T-helper 9 cell (primary cell): ENCODE data around the gene FOXL3.
"Not testable (repeated sequence)": the region's sequence is repeated elsewhere in the genome, so short reads cannot be mapped to it uniquely, and the experiment has no call there.

ENCODE experiments used
- DNase-seq: peaks from one replicate; pipeline ENCODE4 v3.0.0-alpha.2; 2020
- total RNA-seq, 2 donors: gene quantifications; one replicate each; lab custom pipeline; 2026; lab: John Stamatoyannopoulos, UW

The FOXL3 gene
- 0 reads per million in 2 donors for total RNA-seq

GRCh38 chr7:289756-290553 lies at the start of gene FOXL3:
Gene FOXL3, plus strand, starts transcription at chr7:290170. Its CDS starts 0 bp downstream, at chr7:290170.
- DNase-seq = no peak

- DNase-seq = no peak
Observed at GRCh38 chr7:240887-241421, 49.0 kb upstream of the FOXL3 start.

- no peak for DNase-seq
Observed at GRCh38 chr7:241513-241912, 48.5 kb upstream of the FOXL3 start.

GRCh38 chr7:242826-243579 lies 47.0 kb upstream of the FOXL3 start:
- DNase-seq = not testable (repeated sequence)

GRCh38 chr7:243580-243978 lies 46.4 kb upstream of the FOXL3 start:
- DNase-seq = not testable (repeated sequence)

- DNase-seq = no peak
Observed at GRCh38 chr7:244974-245373, 45.0 kb upstream of the FOXL3 start.

- DNase-seq = no peak
Observed at GRCh38 chr7:245574-246295, 44.2 kb upstream of the FOXL3 start.

- DNase-seq = no peak
Observed at GRCh38 chr7:246451-246850, 43.5 kb upstream of the FOXL3 start.

- no peak for DNase-seq
Observed at GRCh38 chr7:247181-247580, 42.8 kb upstream of the FOXL3 start.

GRCh38 chr7:247636-248035 lies 42.3 kb upstream of the FOXL3 start:
- no peak for DNase-seq

GRCh38 chr7:248732-249435 lies 41.1 kb upstream of the FOXL3 start:
- no peak for DNase-seq

GRCh38 chr7:249989-250388 lies 40.0 kb upstream of the FOXL3 start:
- DNase-seq = no peak

GRCh38 chr7:250523-250922 lies 39.4 kb upstream of the FOXL3 start:
- no peak for DNase-seq

- DNase-seq = no peak
Observed at GRCh38 chr7:251005-251404, 39.0 kb upstream of the FOXL3 start.

GRCh38 chr7:251446-252175 lies 38.4 kb upstream of the FOXL3 start:
- no peak for DNase-seq

- no peak for DNase-seq
Observed at GRCh38 chr7:252216-252965, 37.6 kb upstream of the FOXL3 start.

- no peak for DNase-seq
Observed at GRCh38 chr7:252981-253380, 37.0 kb upstream of the FOXL3 start.

- DNase-seq = no peak
Observed at GRCh38 chr7:253581-254336, 36.2 kb upstream of the FOXL3 start.

GRCh38 chr7:254337-255037 lies 35.5 kb upstream of the FOXL3 start:
- DNase-seq = no peak

GRCh38 chr7:255038-255435 lies 34.9 kb upstream of the FOXL3 start:
- no peak for DNase-seq
